OCI-LY1 (cell line): ENCODE measurements around the gene OOEP.

ENCODE experiments used
- EZH2 ChIP-seq: fragments of 200-600 bp; sonication (generic), shearing (Covaris generic); IDR thresholded peaks from 2 replicates; pipeline ENCODE4 v1.8.0; 2017; ENCODE audit warnings: borderline replicate concordance, mixed run types, mild to moderate bottlenecking, antibody characterized with exemption, low read length, moderate library complexity, mixed read lengths
- TF ChIP-seq, protein P1 (sequence below): fragments of 200-600 bp; sonication (generic), shearing (Covaris generic); IDR thresholded peaks from 2 replicates; pipeline ENCODE4 v1.5.1; 2017; ENCODE audit warnings: mild to moderate bottlenecking, antibody characterized with exemption, low read length, moderate library complexity, mixed read lengths

DNA sequence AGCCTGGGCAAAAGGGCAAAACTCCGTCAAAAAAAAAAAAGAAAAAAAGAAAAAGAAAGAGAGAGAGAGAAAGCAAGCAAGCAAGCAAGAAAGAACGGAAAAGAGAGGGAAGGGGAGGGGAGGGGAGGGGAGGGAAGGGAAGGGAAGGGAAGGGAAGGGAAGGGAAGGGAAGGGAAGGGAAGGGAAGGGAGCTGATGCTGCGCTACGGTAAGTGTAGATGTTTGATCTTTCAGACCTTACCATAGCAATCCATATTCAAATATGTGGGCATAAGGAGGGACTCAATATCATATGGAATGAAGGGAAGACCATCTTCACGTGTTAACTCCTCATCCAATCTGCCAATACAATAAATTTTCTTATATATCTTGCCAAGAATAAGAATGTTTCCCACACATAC is 27.5 kb downstream of the OOEP start:
- TF ChIP-seq, protein P1, sequence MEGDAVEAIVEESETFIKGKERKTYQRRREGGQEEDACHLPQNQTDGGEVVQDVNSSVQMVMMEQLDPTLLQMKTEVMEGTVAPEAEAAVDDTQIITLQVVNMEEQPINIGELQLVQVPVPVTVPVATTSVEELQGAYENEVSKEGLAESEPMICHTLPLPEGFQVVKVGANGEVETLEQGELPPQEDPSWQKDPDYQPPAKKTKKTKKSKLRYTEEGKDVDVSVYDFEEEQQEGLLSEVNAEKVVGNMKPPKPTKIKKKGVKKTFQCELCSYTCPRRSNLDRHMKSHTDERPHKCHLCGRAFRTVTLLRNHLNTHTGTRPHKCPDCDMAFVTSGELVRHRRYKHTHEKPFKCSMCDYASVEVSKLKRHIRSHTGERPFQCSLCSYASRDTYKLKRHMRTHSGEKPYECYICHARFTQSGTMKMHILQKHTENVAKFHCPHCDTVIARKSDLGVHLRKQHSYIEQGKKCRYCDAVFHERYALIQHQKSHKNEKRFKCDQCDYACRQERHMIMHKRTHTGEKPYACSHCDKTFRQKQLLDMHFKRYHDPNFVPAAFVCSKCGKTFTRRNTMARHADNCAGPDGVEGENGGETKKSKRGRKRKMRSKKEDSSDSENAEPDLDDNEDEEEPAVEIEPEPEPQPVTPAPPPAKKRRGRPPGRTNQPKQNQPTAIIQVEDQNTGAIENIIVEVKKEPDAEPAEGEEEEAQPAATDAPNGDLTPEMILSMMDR: no peak
- TF ChIP-seq EZH2: no peak
